Ishikawa (cell line): ENCODE results near the gene ATXN1.

Experiments used
- CREB1 ChIP-seq: IDR thresholded peaks from 2 replicates; pipeline ENCODE4 v1.6.1; 2012; ENCODE audit warnings: low read depth
- EGR1 ChIP-seq: IDR thresholded peaks from 2 replicates; pipeline ENCODE4 v1.6.1; 2012
- EP300 ChIP-seq: IDR thresholded peaks from 2 replicates; pipeline ENCODE4 v1.6.1; 2012; ENCODE audit warnings: borderline replicate concordance
- FOXM1 ChIP-seq: IDR thresholded peaks from 2 replicates; pipeline ENCODE4 v1.6.1; 2012; ENCODE audit warnings: low read depth, borderline replicate concordance
- NFIC ChIP-seq: IDR thresholded peaks from 2 replicates; pipeline ENCODE4 v1.6.1; 2012
- RAD21 ChIP-seq: IDR thresholded peaks from 2 replicates; pipeline ENCODE4 v1.6.1; 2012; ENCODE audit warnings: low read depth
- REST ChIP-seq: IDR thresholded peaks from 2 replicates; pipeline ENCODE4 v1.6.1; 2012; ENCODE audit warnings: low read depth, mild to moderate bottlenecking
- TAF1 ChIP-seq: IDR thresholded peaks from 2 replicates; pipeline ENCODE4 v1.6.1; 2012; ENCODE audit warnings: low read depth, mild to moderate bottlenecking
- TCF12 ChIP-seq: IDR thresholded peaks from 2 replicates; pipeline ENCODE4 v1.6.1; 2012; ENCODE audit warnings: low read depth
- TEAD4 ChIP-seq: IDR thresholded peaks from 2 replicates; pipeline ENCODE4 v1.6.1; 2012
- USF1 ChIP-seq: IDR thresholded peaks from 2 replicates; pipeline ENCODE4 v1.6.1; 2012
- YY1 ChIP-seq: IDR thresholded peaks from 2 replicates; pipeline ENCODE4 v1.6.1; 2012; ENCODE audit warnings: low read depth
- ZBTB7A ChIP-seq: IDR thresholded peaks from 2 replicates; pipeline ENCODE4 v1.6.1; 2012; ENCODE audit warnings: low read depth
- TF ChIP-seq, protein P1 (sequence below): IDR thresholded peaks from 2 replicates; pipeline ENCODE4 v1.6.1; 2012

GRCh38 chr6:16688984-16689636 lies 72.2 kb downstream of the ATXN1 start:
- TF ChIP-seq REST (no peak), TAF1 (no peak), NFIC (no peak), TEAD4 (no peak), EGR1 (no peak), RAD21 (no peak), TCF12 (no peak), YY1 (no peak), EP300 (no peak), USF1 (no peak), CREB1 (no peak), FOXM1 (no peak), ZBTB7A (no peak)
- TF ChIP-seq, protein P1, sequence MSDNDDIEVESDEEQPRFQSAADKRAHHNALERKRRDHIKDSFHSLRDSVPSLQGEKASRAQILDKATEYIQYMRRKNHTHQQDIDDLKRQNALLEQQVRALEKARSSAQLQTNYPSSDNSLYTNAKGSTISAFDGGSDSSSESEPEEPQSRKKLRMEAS = no peak
